ENCODE data around the gene PDIA4.
"Not testable (repeated sequence)": the region's sequence is repeated elsewhere in the genome, so short reads cannot be mapped to it uniquely, and the experiment has no call there.

PDIA4 gene

DNA sequence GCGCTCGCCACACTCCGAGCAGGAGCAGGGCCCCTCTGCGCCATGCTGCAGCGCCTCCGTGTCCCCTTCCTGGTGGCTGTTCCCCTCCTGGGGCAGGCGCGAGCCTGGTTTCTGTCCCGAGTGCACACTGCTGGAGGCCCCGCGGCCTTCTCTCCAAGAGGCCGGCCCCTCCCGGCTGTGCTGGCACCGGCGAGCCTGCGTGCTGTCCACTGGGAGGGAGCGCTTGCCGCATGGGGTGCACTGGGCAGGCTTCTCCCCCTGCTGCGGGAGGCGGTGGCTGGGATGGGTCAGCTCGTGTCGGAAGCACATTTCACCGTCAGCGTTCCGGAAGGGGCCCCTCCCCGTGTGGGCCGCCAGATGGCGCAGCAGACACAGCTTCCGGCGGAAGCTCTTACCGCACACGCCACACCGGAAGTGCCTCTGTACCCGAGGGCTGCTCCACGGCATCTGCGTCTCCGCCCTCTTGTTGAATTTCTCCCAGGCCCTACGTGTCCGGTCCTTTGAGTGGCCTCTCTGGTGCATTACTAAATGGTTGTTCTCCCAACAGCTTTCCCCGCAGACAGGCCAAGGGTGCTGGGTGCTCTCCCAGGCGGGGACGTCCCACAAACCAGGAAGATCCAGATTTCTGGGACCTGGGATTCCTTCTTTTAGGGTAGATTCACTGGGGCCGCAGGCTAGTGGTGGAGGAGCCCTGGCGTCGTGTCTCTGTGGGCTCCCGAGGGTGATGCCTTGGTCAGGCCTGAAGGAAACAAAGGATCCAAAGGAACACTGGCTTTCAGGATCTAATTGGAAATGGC, 43.5 kb upstream of the PDIA4 start:
- H3K4me3 ChIP-seq (ENCODE audit: low read depth, low read length): no peak overlapping the region
- peak; percentile 43 for DNase-seq

GRCh38 chr7:149071182-149071635, 42.9 kb upstream of the PDIA4 start:
- no peak for DNase-seq
- Histone ChIP-seq H3K4me3 (ENCODE audit: low read depth, low read length) (no peak overlapping the region), H3K27me3 (no peaks in the 10 kb centered on the region), H3K4me1 (no peaks in the 10 kb centered on the region), H3K36me3 (peaks cover 24% of the 10 kb centered on the region), H3K9me3 (no peaks in the 10 kb centered on the region)
- TF ChIP-seq, protein P1, sequence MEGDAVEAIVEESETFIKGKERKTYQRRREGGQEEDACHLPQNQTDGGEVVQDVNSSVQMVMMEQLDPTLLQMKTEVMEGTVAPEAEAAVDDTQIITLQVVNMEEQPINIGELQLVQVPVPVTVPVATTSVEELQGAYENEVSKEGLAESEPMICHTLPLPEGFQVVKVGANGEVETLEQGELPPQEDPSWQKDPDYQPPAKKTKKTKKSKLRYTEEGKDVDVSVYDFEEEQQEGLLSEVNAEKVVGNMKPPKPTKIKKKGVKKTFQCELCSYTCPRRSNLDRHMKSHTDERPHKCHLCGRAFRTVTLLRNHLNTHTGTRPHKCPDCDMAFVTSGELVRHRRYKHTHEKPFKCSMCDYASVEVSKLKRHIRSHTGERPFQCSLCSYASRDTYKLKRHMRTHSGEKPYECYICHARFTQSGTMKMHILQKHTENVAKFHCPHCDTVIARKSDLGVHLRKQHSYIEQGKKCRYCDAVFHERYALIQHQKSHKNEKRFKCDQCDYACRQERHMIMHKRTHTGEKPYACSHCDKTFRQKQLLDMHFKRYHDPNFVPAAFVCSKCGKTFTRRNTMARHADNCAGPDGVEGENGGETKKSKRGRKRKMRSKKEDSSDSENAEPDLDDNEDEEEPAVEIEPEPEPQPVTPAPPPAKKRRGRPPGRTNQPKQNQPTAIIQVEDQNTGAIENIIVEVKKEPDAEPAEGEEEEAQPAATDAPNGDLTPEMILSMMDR (IDR thresholded peaks at IDR 0.05; ENCODE audit: low read depth, low read length): no peak

More for the DNA sequence above, 43.5 kb upstream of the PDIA4 start:
- no peaks in the 10 kb centered on the region for H3K27me3 ChIP-seq
- no peaks in the 10 kb centered on the region for H3K9me3 ChIP-seq
- H3K4me1 ChIP-seq: no peaks in the 10 kb centered on the region
- peaks cover 25% of the 10 kb centered on the region for H3K36me3 ChIP-seq
- TF ChIP-seq, protein P1 (IDR thresholded peaks at IDR 0.05; ENCODE audit: low read depth, low read length): peak; percentile 35

DNA sequence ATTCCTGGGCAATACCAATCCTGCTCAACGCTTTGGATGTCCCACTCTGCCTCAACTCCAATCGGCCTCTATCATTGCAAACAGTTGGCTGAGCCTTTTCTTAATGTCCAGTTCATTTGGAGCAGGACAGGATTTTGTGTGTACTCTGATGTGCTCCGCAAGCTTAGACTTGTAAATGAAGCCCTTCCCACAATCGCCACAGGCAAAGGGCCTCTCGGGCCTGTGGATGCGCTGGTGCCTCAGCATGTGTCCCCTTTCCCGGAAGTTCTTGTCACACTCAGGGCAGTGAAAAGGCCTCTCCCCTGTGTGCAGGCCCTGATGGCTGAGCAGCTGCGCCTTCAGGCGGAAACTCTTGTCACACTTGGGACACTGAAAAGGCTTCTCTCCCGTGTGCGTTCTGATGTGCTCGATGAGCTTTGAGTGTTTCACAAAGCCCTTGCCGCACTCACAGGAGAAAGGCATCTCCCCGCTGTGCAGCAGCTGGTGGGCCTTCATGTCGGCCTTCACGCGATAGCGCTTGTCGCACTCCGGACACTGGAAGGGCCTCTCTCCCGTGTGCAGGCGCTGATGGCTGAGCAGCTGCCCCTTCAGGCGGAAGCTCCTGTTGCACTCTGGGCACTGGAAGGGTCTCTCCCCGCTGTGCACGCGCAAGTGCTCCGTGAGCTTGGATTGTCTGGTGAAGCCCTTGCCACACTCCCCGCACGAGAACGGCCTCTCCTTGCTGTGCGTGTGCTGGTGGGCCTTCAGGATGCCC, 42.2 kb upstream of the PDIA4 start:
- DNase-seq: no peak
- peaks cover 24% of the 10 kb centered on the region for H3K36me3 ChIP-seq
- no peak overlapping the region for H3K4me3 ChIP-seq (ENCODE audit: low read depth, low read length)
- TF ChIP-seq, protein P1 (IDR thresholded peaks at IDR 0.05; ENCODE audit: low read depth, low read length): no peak
- H3K9me3 ChIP-seq: no peaks in the 10 kb centered on the region
- H3K4me1 ChIP-seq: no peaks in the 10 kb centered on the region
- no peaks in the 10 kb centered on the region for H3K27me3 ChIP-seq

DNA sequence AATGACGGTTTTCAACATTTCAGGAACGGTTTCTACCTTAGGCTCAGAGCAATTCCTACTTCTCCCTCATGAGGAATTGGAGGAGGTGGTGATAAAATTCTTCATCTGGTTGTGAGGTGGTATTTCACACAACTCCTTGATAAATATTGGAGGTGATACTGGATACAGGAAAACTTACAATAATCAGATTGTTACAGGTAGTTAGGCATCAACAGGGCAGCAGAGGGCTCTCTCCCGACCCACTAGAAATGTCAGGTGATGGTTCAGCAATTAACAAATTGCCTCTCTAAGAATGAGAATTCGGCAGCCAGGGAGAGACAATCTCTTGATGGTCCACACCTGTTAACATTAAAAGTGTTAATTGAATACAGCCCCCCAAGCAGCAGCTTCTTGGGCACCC, 39.6 kb upstream of the PDIA4 start:
- TF ChIP-seq, protein P1 (IDR thresholded peaks at IDR 0.05; ENCODE audit: low read depth, low read length): no peak
- Histone ChIP-seq H3K9me3 (no peaks in the 10 kb centered on the region), H3K4me3 (ENCODE audit: low read depth, low read length) (no peak overlapping the region), H3K4me1 (no peaks in the 10 kb centered on the region), H3K27me3 (no peaks in the 10 kb centered on the region), H3K36me3 (peaks cover 24% of the 10 kb centered on the region)
- DNase-seq: no peak

DNA sequence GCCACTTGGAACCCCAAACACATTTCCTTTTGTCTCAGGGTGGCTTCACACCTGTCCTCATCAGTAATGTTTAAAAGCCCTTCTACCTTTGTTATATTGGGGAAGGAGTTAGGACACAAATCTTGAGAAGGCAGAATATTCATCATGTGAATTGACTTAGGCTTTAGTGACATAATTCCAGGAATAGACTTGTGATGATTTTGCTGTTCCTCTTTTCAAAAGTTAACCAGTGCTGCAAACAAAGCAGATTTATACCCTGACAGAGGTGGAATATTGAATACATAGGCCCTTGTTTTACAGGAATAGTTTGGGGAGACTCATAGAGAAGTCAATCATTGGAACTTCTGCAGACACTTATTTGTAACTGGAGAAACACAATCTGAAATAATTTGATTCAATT, 35.2 kb upstream of the PDIA4 start:
- Histone ChIP-seq H3K9me3 (no peaks in the 10 kb centered on the region), H3K27me3 (no peaks in the 10 kb centered on the region), H3K36me3 (peaks cover 5% of the 10 kb centered on the region), H3K4me1 (no peaks in the 10 kb centered on the region), H3K4me3 (ENCODE audit: low read depth, low read length) (no peak overlapping the region)
- TF ChIP-seq, protein P1 (IDR thresholded peaks at IDR 0.05; ENCODE audit: low read depth, low read length): no peak
- no peak for DNase-seq

GRCh38 chr7:149062217-149062899, 34.1 kb upstream of the PDIA4 start:
- H3K4me1 ChIP-seq; H3K9me3 ChIP-seq; H3K36me3 ChIP-seq; H3K4me3 ChIP-seq (ENCODE audit: low read depth, low read length); DNase-seq; H3K27me3 ChIP-seq: not testable (repeated sequence)

All from BE2C (cell line).